HG02970 (cell line): ENCODE data around the gene DCST2.

Experiments
- ATAC-seq: cut with Tn5 transposase; IDR thresholded peaks from one replicate; pipeline ENCODE4 v1.9.1; 2021; ENCODE audit warnings: mild to moderate bottlenecking, moderate library complexity, moderate number of reproducible peaks; ENCODE audit not compliant: unreplicated experiment, low FRiP score

The DCST2 gene

DNA sequence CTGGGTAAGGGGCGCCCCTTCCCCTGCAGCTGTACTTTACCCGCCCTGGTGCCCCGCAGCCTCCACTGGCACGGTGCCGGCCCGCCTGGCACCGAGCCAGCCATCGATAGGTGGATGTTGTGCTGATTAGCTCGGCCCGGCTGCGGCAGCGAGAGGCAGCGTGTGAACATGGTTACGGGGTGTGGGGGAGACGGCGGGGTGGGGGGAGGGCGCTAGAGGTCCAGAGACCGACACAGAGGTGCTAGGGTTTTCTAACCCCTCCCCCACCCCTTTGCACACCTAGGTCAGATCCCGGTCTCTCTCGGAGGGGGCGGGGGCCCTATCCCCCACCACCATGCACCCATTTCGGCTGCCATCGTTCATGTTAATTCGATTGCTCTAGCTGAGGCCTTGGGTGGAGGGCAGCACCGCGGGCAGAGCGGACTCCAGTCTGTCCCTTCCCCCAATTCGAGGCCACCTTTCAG is 36.6 kb upstream of the DCST2 start:
- ATAC-seq, result no peak

GRCh38 chr1:155069551-155070157 is 36.1 kb upstream of the DCST2 start:
- ATAC-seq, result no peak

DNA sequence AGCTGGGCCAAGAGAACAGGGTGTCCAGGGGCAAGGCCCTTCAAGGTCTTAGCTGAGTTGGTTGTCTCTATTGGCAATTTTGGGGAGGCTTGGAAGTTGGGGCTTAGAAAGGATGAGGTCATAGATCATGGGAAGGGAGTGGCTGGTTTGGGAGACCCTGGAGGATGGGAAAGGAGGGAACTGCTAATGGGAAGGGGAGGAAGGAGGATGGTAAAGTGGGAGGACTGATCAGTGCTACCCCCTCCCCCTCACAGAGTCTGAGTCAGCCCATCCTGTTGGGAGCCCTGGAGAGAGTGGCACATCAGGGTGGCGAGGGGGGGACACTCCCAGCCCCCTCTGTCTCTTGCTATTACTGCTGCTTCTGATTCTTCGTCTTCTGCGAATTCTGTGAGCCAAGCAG is 35.0 kb upstream of the DCST2 start:
- ATAC-seq, result no peak

DNA sequence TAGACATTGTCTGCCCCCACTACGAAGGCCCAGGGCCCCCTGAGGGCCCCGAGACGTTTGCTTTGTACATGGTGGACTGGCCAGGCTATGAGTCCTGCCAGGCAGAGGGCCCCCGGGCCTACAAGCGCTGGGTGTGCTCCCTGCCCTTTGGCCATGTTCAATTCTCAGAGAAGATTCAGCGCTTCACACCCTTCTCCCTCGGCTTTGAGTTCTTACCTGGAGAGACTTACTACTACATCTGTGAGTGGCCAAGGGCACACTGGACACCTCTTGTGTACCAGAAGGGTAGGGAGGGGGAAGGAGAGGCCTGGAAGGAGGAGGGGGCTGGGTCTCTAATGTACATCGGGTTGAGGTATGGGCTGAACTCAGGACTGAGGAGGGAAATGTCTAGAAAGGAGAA is 33.2 kb upstream of the DCST2 start:
- no peak for ATAC-seq

DNA sequence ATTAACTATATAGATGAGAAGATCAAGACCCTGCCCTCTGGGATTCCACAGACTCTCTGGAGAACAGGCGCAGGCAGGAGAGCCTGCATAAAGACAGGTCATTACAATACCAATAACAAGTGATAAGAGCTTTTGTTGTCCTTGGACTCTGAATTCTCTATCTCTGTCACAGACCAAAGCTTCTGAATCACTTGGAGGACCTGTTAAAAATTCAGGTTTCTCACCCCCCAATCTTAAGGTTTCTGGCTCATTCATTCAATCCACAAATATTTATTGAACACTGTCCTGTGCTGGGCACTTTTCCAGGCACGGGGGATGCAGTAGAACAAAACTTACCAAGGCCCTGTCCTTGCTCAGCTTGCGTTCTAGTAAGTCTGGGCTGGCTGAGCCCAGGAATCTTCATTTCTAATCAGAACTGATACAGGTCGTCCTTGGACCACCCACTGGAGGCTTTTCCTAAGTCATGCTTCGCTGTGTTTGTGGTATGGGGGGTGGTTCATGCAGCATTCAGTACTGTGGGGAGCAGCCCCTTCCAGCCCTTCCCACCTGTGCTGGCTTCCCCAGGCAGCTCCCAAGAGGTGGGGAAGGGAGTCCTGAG is 31.4 kb upstream of the DCST2 start:
- no peak for ATAC-seq

- ATAC-seq, result no peak
Observed at GRCh38 chr1:155064111-155064831, 30.7 kb upstream of the DCST2 start.

- ATAC-seq, result peak; percentile 43
Observed at GRCh38 chr1:155063550-155064110, 30.0 kb upstream of the DCST2 start, which contains the start of gene EFNA4. Gene EFNA4 (plus strand): TSS chr1:155063740. CDS start chr1:155063824, 84 bp downstream.

DNA sequence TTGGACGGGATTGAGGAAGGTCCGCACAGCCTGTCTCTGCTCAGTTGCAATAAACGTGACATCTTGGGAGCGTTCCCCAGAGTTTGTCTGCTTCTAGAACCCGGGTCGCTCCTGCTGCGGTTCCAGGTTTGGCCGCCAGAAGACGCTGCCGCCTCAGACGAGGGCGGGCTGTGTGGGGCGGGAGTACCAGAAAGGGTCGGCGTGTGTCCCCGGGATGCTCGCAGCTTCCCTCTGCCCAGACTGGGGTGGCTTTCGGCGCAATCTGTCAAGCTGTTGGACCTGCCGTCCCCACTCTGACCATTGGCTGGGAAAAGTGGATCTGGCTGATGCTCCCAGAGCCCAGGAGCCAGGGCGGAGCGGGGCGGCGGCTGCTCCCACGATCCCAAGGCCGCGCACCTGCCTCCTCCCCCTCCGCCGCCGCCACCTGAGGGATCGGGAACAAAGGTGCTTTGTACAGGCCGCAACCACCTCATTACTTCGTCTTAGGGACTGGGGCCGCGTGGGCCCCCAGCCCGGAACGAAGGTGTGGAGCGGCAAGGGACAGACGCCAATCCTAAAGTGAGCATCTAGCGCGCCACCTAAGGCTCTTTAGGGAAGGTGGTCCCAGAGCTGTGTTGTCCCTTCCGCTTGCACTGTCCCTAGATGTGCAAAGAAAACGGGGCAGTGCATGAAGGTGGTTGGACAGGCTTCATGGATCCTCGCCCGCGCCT is 29.3 kb upstream of the DCST2 start:
- ATAC-seq, result no peak

DNA sequence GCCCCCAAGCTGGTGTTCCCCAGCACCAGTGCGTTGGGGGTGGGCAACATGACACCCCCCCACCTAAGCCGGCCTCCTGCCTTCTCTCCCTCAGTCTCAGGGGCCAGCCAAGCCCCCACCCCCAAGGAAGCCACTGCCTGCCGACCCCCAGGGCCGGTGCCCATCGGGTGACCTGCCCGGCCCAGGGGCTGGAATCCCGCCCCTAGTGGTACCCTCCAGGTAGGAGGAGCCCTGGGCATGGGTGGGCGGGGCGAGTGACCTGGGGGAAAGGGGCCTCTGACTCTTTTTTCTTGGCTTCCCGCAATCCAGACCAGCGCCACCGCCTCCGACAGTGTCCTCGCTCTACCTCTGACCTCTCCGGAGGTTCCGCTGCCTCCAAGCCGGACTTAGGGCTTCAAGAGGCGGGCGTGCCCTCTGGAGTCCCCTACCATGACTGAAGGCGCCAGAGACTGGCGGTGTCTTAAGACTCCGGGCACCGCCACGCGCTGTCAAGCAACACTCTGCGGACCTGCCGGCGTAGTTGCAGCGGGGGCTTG is 28.6 kb upstream of the DCST2 start:
- no peak for ATAC-seq

GRCh38 chr1:155061381-155062150 is 28.0 kb upstream of the DCST2 start:
- peak; percentile 42 for ATAC-seq

GRCh38 chr1:155060736-155061135 is 27.2 kb upstream of the DCST2 start:
- no peak for ATAC-seq

DNA sequence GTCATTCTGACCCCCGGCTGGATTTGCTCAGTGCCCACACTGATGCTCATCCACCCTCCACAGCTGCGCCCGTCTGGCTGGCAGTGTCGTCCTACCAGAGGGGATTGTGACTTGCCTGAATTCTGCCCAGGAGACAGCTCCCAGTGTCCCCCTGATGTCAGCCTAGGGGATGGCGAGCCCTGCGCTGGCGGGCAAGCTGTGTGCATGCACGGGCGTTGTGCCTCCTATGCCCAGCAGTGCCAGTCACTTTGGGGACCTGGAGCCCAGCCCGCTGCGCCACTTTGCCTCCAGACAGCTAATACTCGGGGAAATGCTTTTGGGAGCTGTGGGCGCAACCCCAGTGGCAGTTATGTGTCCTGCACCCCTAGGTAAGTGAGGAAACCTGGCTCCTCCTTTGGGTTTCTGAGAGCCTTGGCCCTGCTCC is 24.2 kb upstream of the DCST2 start:
- ATAC-seq, result no peak

- no peak for ATAC-seq
Observed at GRCh38 chr1:155057104-155057503, 23.5 kb upstream of the DCST2 start.

DNA sequence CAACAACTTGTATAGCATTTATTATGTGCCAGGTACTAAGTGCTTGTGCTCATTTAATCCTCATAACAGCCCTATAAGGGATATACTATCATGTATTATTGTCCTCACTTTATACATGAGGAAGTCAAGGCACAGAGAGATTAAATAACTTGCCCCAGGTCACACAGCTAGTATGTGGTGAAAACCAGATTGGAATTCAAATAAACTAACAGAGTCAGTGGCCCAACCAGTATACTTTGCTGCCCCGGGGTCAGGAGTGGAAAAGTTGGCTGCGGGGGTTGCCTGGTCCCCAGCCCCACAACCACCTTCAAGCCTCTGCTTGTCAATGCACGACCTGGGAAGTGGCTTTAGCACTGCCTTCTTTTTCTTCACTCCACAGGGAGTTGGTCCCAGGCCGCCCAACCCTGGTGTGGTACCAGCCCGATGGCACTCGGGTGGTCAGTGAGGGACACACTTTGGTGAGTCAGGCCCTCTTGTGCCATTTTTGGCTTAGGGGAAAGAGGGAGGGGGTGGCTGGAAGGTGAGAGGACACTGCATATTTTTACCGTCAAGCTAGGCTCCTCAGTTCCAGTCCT is 20.0 kb upstream of the DCST2 start:
- ATAC-seq, result no peak

DNA sequence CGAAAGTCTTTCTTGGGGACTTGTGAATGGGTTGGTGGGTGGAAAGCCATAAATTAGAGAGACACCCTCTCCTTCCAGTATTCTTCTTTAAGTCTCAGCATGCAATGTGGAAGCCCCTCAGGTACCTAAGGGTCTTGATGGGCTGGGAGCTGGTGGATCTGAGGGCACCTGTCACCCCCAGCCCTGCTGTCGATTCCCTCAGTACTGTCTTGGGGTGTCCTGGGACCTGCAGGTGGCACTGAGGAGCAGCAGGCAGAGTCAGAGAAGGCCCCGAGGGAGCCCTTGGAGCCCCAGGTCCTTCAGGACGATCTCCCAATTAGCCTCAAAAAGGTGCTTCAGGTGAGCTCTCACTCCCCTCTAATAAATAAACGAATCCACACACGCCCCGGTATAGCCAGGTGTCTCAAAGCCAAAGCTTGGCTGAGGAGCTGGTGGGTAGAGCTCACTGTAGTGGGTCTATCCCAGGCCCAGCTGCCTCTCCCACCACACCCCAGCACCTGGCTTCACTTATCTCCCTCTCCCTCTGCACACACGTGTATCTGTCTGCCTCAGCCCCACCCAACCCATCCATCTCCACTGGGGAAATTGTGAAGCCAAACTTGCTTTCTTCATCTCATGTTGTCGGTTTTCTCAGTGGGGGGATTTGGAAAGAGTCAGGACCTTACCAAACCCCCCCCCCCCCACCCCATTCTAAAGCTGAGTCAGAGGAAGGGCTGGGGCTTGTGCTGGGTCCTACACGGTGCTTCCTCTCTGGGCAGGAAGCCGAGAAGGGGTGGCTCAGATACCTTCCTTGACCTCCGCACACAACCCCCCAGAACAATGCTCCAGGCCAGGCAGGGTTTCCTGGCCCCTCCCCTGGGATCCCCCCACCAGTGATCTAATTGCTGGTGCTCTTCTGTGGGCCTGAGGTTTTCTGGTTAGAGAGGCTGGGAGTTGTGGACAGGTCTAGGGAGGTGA is 19.1 kb upstream of the DCST2 start:
- ATAC-seq, result no peak

DNA sequence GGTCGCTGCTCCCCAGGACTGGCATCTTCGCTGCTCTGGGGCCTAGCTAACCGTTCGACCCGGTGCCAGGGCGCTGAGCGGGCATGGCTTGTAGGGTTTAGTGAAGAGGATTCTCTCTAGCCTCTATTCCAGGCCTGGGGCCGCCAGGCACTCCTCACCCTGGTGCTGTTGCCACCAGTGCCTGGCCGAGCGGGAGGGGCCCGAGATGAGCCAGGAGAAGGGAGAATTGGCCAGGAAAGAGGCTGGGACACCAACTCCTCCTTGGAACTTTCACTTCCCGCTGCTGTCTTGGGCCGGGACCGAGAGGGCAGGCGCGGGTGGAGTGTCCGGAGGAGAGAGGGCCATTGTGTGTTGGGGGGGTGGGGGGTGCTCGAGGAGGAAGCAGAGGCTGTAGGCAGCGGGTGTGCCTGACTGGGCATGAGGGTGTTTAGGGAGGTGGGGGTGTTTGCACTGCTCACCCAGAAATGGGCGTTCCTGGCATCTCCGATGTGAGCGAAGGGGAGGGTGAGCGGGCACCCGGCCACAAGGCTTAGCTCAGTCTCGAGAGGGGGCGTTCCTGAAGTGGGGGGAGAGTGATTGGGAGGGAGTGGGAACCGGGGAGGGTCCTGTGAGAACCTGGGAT is 18.3 kb upstream of the DCST2 start:
- no peak for ATAC-seq

DNA sequence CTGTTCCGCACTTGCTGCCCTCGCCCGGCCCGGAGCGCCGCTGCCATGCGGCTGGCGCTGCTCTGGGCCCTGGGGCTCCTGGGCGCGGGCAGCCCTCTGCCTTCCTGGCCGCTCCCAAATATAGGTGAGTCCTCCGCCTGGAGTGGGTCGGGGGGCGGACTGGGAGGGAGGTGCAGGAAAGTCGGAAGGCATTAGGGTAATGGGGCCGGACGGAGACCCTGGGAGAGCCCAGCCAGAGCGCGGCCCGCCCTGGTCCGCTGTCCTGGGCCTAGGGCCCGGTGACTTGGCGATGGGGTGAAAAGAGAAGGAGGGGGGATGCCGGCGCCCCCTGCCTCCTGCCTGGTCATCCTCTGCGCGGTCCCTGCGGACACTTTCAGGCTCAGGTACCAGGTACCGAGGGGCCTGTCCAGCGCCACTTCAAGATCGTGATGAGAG is 17.8 kb upstream of the DCST2 start:
- peak; percentile 28 for ATAC-seq
